GM18867 (cell line): ENCODE results near the gene TGIF1.
A peak's percentile ranks its signal among the peaks of the same experiment; 100 is the strongest.

ENCODE experiments used
- ATAC-seq: cut with Tn5 transposase; IDR thresholded peaks from one replicate; pipeline ENCODE4 v1.9.1; 2021; ENCODE audit warnings: mild to moderate bottlenecking, moderate library complexity; ENCODE audit not compliant: unreplicated experiment

TGIF1 gene

DNA sequence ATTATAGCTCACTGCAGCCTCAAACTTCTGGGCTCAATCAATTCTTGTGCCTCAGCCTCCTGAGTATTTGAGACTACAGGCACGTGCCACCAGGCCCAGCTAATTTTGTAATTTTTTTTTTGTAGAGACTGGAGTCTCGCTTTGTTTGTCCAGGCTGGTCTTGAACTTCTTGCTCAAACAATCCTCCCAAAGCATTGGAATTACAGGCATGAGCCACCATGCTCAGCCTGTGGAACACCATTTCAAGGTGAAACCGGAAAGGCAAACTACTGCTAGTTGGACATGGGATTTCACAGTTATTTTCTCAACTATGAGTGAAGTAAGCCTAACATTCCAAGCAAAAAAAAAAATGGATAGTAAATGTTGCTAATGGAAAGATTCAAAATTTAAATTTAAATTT, 20.9 kb upstream of the TGIF1 start:
- ATAC-seq, result no peak

DNA sequence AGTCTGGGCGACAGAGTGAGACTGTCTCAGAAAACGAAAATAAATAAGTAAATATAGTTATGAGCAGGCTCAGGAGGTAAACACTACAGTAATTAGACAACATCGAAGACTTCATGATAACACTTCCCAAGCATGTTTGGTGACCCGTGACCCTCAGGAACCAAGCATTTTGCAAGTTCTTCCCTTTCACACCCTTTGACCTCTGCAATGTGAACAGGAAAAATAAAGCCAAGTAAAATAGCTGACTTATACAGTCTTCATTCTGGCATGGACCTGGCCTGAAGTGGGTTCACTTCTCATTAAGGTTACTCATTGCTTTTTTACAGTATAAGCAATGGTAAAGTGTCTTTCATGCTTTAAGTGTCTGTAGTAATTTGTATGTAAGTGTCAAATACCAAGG, 15.3 kb upstream of the TGIF1 start:
- ATAC-seq, result no peak

DNA sequence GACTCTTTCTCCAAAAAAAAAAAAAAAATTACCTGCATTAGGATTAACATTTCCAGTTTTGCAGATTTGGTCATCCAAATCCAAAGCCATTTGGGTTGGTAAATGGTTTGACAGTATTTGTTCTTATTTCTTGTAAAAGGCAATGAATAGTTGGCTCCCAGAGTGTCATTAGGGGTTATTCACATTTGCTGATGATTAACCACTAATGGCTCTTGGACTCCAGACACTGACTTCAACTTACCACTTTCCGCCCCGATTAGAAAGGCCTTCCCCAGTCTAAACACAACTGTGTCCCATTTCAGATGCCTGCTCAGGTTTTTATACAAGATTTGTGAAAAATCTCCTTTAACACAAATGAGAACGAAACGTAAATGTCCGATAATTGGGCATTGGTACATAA, 9.6 kb upstream of the TGIF1 start:
- ATAC-seq, result no peak

GRCh38 chr18:3441290-3441689, 8.7 kb upstream of the TGIF1 start:
- ATAC-seq, result no peak

DNA sequence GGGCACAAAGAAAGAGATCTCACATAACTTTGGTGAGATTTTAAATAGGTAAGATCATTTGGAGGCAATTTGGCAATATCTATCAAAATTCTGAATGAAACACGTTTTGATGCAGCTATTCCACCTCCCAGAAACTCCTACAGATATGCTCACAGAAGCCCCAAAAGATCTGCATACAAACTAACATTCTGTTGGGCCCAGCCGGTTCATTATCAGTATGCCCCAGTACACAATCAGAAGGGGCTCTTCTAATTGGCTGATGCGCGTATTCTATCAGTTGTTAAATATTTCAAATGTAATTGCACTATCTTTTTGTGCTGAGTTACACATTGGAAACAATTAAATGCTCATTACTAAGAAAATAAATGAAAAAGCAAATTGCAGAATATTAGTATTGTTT, 7.1 kb upstream of the TGIF1 start:
- ATAC-seq, result no peak

GRCh38 chr18:3444296-3444695, 5.7 kb upstream of the TGIF1 start:
- ATAC-seq, result no peak

DNA sequence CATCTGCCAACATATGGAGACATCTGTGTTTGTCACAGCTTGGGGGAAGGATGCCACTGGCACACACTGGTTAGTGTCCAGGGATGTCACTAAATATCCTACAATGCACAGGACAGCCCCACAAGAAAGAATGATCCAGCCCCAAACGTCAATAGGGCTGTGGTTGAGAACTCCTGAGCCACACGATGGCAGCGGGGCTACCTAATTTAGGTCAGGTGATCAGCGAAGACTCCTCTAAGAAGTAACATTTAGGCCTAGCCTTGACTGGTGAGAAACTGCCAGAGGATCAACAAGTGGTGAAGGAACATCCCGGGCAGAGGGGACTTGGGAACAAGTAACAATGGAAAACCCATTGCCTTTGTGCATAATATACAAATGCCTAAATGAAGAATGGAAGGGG, 5.0 kb upstream of the TGIF1 start:
- no peak for ATAC-seq

DNA sequence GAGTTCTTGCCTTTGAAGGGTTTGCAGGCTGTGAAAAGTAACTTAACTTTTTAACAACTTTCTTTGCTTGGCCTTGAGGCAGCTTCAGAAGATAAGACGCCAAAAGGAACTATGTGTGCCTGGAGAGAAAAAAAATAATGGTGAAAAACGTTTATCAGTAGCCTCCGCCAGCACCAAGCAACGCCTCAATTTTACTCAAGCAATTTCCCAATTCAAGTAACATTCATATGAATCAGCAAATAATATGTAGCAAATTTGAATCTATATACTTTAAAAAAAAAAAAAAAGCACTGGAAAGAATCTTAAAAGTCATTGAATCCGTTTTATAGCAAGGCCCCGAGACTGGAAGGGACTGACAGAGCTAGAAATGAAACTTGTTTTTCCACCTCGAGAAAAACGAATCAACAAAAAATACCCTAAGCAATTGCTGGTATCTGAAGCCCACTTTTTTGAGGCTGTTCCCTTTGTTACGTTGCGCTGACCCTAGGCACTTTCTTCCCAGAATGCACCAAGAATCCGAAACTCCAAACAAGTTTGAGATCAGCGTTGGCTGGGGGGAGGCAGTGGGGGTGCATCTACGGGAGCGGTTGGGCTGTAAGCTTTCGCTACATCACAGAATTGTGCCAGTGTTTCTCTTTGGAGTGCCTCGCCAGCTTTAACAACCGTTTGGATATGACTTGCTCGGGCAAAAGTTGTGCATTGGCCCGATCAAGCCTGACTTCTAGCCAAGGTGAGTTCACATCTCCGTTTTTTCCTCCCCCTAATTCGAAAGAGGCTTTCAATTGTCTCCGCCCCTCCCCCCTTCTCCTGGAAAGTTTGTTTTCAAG, 2.7 kb upstream of the TGIF1 start:
- no peak for ATAC-seq

- peak; percentile 73 for ATAC-seq
Measured at GRCh38 chr18:3447895-3448837, 1.8 kb upstream of the TGIF1 start.

DNA sequence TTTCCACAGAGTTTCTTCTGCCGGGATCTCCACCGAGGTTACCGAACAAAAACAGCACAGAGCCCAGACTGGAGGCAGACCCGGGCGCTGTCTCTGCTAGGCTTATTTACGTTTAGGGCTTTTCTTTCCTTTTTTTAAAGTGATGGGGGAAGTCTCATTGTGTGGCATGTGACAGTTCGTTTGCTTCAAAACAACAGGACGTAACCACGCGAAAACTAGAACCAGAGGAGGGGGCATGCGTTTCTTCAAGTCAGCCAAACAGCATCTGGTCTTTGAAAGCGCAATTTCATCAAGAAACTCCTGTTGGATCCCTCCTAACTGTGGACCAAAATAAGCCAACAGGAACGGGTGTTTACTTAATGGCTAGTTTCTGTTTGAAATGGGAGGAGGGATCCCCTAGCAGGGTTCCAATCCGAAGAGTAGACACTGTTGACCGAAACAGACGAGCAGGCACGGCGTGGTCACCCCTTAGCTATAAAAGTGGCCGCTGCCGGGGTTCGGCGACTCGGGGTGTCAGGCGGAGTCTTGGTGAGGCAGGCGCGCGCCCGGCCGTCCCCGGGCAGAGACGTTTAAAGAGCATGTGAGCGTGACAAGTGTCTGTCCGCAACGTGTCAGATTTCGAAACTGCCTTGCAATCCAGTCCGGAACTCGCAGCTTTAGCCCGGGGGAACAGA, 997 bp upstream of the TGIF1 start:
- peak; percentile 63 for ATAC-seq

- ATAC-seq, result peak; percentile 12
Measured at GRCh38 chr18:3449512-3450011, 410 bp upstream of the TGIF1 start.

GRCh38 chr18:3450799-3451182, 819 bp downstream of the TGIF1 start:
- no peak for ATAC-seq

DNA sequence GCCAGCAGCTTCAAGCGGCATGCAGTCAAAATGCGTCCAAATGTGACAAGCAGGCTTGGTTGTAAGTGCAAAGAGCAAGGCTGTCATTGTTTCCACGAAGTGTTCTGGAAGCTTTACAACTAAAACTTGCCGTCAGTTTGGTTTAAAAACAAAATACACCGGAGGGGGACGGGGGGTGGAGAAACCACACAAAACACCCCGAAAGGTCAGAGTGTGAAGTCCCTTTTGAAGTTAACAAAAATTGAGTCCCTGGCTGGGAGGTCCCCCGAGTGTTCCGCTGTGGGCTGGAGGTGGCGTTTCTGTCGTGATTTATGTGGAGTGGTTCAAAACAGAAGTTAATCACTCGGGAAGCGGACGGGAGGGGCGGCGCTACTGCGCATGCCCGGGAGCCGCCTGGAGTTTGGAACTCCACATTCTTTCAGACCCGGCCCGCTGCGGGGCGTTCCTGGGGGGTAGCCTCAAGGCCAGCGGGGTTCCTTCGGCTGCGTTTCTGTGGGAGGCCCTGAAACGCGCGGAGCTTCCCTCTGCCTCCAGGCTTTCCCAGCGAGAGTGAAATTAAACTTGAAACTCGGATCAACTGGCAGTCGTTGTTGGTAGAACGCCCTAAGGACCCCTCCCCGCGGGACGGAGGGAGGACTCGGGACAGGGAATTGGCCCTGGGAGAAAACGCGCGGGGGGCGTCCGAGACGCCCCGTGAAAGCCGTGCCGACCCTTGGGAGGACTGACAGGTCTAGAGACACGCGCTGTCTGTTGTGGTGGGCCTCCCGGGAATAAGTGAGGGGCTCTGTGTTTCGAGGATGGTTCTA, 1.4 kb downstream of the TGIF1 start:
- ATAC-seq, result no peak

GRCh38 chr18:3451989-3452749, 2.2 kb downstream of the TGIF1 start:
- no peak for ATAC-seq

- ATAC-seq, result no peak
Measured at GRCh38 chr18:3452750-3453539, 3.0 kb downstream of the TGIF1 start.

GRCh38 chr18:3453540-3454364, 3.8 kb downstream of the TGIF1 start:
- ATAC-seq, result no peak

GRCh38 chr18:3454365-3455089, 4.6 kb downstream of the TGIF1 start:
- ATAC-seq, result no peak
